ENCODE results near the gene ARHGEF17.

- TF ChIP-seq, protein P1, sequence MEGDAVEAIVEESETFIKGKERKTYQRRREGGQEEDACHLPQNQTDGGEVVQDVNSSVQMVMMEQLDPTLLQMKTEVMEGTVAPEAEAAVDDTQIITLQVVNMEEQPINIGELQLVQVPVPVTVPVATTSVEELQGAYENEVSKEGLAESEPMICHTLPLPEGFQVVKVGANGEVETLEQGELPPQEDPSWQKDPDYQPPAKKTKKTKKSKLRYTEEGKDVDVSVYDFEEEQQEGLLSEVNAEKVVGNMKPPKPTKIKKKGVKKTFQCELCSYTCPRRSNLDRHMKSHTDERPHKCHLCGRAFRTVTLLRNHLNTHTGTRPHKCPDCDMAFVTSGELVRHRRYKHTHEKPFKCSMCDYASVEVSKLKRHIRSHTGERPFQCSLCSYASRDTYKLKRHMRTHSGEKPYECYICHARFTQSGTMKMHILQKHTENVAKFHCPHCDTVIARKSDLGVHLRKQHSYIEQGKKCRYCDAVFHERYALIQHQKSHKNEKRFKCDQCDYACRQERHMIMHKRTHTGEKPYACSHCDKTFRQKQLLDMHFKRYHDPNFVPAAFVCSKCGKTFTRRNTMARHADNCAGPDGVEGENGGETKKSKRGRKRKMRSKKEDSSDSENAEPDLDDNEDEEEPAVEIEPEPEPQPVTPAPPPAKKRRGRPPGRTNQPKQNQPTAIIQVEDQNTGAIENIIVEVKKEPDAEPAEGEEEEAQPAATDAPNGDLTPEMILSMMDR (IDR thresholded peaks at IDR 0.05; ENCODE audit: low read depth, low read length, poor library complexity, severe bottlenecking) = no peak
- no peak for TF ChIP-seq EZH2phosphoT487 (IDR thresholded peaks at IDR 0.05; ENCODE audit: borderline replicate concordance, low read length)
Observed at GRCh38 chr11:73312851-73313327, 4.8 kb downstream of the ARHGEF17 start.
